ENCODE results near the gene GCK.

DNA sequence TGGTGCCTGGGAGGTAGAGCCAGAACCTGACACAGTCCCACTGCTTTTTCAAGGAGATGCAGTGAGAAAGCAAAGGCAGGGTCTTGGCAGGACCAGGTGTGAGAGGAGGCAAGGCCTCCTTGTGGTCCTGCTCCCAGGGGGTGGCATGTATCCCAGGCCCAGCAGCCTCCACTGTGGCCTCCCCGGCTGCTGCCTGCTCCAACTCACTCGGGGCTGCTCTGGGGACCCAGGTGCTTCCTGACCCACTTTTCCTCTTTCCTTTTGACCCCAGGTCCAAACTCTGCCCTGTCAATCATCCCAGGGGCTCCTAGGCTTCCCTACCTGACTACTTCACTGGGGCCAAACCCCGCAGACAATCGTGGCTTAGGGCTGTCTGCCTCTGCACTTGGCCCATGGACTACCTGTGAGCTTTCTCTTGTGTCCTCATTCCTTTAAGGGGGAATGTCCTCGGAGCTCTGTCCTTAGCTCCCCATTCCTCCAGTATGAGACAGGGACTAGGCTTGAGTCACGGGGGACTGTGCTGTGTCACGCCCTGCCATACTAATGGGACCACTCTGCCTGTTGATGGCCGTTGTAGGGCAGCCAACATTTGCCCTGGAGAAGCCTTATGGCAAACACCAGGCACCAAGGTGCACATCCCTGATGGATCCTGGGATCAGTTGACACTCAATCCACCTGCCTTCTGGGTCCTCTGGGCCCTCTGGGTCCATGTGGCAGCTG is 86.2 kb downstream of the GCK start:
- no peak for TF ChIP-seq POLR2A (IDR thresholded peaks at IDR 0.05)
- TF ChIP-seq, protein P1, sequence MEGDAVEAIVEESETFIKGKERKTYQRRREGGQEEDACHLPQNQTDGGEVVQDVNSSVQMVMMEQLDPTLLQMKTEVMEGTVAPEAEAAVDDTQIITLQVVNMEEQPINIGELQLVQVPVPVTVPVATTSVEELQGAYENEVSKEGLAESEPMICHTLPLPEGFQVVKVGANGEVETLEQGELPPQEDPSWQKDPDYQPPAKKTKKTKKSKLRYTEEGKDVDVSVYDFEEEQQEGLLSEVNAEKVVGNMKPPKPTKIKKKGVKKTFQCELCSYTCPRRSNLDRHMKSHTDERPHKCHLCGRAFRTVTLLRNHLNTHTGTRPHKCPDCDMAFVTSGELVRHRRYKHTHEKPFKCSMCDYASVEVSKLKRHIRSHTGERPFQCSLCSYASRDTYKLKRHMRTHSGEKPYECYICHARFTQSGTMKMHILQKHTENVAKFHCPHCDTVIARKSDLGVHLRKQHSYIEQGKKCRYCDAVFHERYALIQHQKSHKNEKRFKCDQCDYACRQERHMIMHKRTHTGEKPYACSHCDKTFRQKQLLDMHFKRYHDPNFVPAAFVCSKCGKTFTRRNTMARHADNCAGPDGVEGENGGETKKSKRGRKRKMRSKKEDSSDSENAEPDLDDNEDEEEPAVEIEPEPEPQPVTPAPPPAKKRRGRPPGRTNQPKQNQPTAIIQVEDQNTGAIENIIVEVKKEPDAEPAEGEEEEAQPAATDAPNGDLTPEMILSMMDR (IDR thresholded peaks at IDR 0.05): no peak

All from heart left ventricle (tissue), 13 donors.